ENCODE data around the gene GZMB. TPM values are rescaled to one million over a fixed set of nuclear protein-coding genes. Genes with fewer than 3 reads are reported as not detected.

Gene GZMB
- polyA plus RNA-seq, 1 donor: 0.55 TPM

Other genes starting within 250 kb of the GZMB start
- gene NYNRIN, start 235.2 kb downstream of the GZMB start, polyA plus RNA-seq (ENCODE audit: insufficient read length): 54.6 TPM
- 3.7 TPM for gene CBLN3, start 204.5 kb downstream of the GZMB start, polyA plus RNA-seq (ENCODE audit: insufficient read length)
- gene KHNYN, start 204.2 kb downstream of the GZMB start, polyA plus RNA-seq (ENCODE audit: insufficient read length): 50.5 TPM
- 55.4 TPM for gene SDR39U1, start 191.4 kb downstream of the GZMB start, polyA plus RNA-seq (ENCODE audit: insufficient read length)
- gene CMA1, start 125.9 kb downstream of the GZMB start, polyA plus RNA-seq (ENCODE audit: insufficient read length): 0.42 TPM
- gene CTSG, start 57.9 kb downstream of the GZMB start, polyA plus RNA-seq (ENCODE audit: insufficient read length): 0.27 TPM
- gene GZMH, start 24.5 kb downstream of the GZMB start, polyA plus RNA-seq (ENCODE audit: insufficient read length): not detected